ENCODE data around the gene FANCF.
A peak's percentile ranks its signal among the peaks of the same experiment; 100 is the strongest.

FANCF gene

GRCh38 chr11:22626573-22627239, 1.1 kb upstream of the FANCF start:
- DNase-seq (ENCODE audit: low read depth in 4 of 4, low spot score in 1 of 4) = no peak

DNA sequence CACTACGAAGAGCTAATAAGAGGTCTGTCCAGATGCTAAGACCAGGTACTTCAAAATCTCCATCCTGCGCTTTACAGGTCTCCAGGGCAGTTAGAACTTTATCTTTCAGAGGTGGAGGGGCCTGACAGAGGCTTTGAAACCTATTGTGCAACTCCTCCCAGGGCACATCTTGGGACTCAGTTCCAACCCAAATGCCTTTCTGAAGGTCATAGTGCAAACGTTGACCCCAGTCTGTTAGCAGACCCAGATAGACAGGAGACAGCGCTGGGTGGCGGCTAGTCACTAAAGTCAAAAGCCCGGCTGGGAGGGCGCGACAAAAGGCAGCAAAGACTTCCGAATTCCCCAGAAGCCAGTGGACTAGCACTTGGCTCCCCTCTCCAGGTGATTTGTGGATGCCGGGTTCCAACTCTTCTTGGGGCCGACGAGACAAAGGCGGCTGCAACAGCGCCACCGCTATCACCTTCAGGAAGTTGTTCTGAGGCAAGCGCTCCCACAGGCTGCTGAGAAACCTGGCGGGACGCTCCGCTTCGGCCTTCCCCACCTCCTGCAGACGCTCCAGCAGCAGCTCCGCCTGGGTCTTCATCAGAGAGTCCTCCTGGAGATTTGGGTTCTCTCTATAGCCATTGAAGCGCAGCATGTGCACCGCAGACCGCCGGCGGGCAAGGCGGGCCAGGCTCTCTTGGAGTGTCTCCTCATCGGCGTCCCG, 728 bp downstream of the FANCF start:
- DNase-seq (ENCODE audit: low read depth in 4 of 4, low spot score in 1 of 4) = peak; percentile 15 to 50 (median 30)

DNA sequence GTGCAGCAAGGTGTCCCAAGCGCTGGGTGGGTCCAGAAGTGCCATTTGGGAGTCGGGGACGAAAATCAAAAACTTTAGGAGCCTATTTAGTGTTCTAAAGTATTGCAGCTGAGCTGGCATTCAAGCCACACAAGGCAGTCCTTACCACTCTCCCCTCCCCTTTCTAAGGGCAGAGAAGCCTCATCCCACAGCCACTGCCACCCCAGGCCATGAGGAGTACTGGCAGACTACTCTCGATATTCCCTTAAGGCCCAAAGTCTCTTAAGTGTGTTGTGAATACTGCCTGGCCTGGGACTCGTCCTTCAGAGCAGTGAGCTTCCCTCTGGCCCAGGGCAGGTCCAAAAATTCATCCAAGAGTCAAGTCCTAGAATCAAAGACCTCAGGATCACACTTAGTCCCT, 7.8 kb downstream of the FANCF start:
- DNase-seq (ENCODE audit: low read depth in 4 of 4, low spot score in 1 of 4) = no peak

GRCh38 chr11:22603933-22604332, 21.7 kb downstream of the FANCF start:
- no peak for DNase-seq (ENCODE audit: low read depth in 4 of 4, low spot score in 1 of 4)

GRCh38 chr11:22602504-22602903, 23.1 kb downstream of the FANCF start:
- no peak for DNase-seq (ENCODE audit: low read depth in 4 of 4, low spot score in 1 of 4)

DNA sequence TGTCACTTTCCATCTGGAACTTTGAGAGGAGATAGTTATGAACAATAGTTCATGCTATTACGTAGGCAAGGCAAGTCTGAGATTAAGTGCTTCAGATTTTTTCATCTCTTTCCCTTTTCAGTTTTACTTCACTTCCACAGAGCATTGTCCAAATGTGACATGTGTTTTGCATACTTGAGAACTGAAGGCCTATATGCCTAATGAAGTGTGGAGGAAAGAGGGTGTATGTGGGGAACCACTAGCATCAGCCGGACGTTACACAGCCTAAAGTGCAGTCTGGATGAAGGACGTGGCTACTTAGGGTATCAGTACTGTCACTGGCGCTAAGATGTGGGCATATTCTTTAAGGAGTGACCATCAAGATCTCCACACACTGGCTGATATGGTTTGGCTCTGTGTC, 26.2 kb downstream of the FANCF start:
- no peak for DNase-seq (ENCODE audit: low read depth in 4 of 4, low spot score in 1 of 4)

- no peak for DNase-seq (ENCODE audit: low read depth in 4 of 4, low spot score in 1 of 4)
These were observed 28.6 kb downstream of the FANCF start for GRCh38 chr11:22597062-22597461.

- no peak for DNase-seq (ENCODE audit: low read depth in 4 of 4, low spot score in 1 of 4)
These were observed 40.6 kb downstream of the FANCF start for GRCh38 chr11:22584976-22585375.

DNA sequence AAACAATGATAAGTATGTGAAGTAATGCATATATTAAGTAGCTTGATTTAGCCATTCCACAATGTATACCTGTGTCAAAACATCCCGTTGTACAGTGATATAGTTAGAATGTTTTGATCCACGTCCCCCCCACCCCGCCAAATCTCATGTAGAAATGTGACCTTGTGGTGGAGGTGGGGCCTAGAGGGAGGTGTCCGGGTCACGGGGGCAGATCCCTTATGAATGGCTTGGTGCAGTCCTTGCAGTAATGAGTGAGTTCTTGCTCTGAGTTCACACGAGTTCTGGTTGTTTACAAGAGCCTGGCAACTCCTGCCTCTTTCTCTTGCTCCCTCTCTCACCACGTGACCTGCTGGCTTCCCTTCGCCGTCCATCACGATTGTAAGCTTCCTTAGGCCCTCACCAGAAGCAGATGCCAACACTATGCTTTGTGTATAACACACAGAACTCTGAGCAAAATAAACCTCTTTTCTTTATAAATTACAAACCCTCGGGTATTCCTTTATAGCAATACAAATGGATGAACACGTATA, 41.6 kb downstream of the FANCF start:
- no peak for DNase-seq (ENCODE audit: low read depth in 4 of 4, low spot score in 1 of 4)

DNA sequence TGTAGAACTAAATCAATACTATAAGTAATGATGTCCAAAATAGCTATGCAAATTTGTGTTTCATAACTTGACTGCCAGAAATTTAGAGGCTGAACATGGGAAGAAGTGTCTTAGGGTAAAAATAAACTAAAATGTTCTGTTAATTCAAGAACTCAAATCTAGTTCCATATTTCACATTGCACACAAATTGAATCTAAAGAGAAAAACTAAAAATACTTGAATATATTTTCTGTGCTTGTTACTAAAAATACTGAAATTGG, 43.5 kb downstream of the FANCF start:
- no peak for DNase-seq (ENCODE audit: low read depth in 4 of 4, low spot score in 1 of 4)

GRCh38 chr11:22581354-22582150, 44.1 kb downstream of the FANCF start:
- no peak for DNase-seq (ENCODE audit: low read depth in 4 of 4, low spot score in 1 of 4)

DNA sequence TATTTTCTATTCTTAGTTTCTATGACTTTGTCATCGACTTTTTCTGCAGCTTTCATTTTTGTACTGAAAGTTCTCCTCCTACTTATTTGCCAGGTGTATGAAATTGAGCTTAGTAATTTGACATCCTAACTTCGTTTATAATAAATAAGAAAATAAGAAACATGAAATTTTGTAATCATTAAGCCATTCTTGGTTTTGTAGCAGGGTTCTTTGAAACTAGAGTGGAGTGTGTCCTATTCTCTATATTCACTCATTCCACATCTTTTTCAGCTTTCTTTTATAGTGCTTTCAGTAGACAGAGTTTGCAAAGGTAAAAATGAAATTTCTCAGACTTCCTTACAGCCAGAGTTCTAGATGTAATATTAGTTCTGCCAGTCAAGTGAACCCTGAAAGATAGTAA, 47.8 kb downstream of the FANCF start:
- DNase-seq (ENCODE audit: low read depth in 4 of 4, low spot score in 1 of 4) = no peak

Measured in stimulated activated CD4-positive, alpha-beta T cell treated with anti-CD3 and anti-CD28 coated beads, Interleukin-1b, Interleukin-23, amount 100 ng/mL, for 24 hours (primary cell).